ENCODE measurements around the gene PAPPA. TPM values are rescaled to one million over a fixed set of nuclear protein-coding genes. Genes with fewer than 3 reads are reported as not detected.

The PAPPA gene
- polyA plus RNA-seq, 1 experiment, result 39.9 TPM

GRCh38 chr9:116250891-116251290, 97.3 kb downstream of the PAPPA start:
- POLR2A ChIA-PET, result no interaction called here
- Histone ChIP-seq H3K36me3 (ENCODE audit: control insufficient read depth, insufficient read depth, low read length) (peaks cover 5% of the 10 kb centered on the region), H3K27me3 (ENCODE audit: control insufficient read depth, insufficient read depth, low read length) (no peaks in the 10 kb centered on the region), H3K4me3 (ENCODE audit: low read depth, low read length) (no peak overlapping the region)
- CTCF ChIA-PET, result interaction anchor here (0.6 to 2.8 kb wide), 4 partner anchors 10 to 259 kb away, joined by 3 to 12 read pairs (median 4); no protein-coding TSS in a partner anchor
- no peak for TF ChIP-seq CTCF (IDR thresholded peaks at IDR 0.05; ENCODE audit: insufficient read depth, low read depth, low read length)
- no peak for DNase-seq (ENCODE audit: low read depth)

GRCh38 chr9:116251366-116251765, 97.8 kb downstream of the PAPPA start:
- peaks cover 5% of the 10 kb centered on the region for H3K36me3 ChIP-seq (ENCODE audit: control insufficient read depth, insufficient read depth, low read length)
- DNase-seq (ENCODE audit: low read depth), result no peak
- TF ChIP-seq CTCF (IDR thresholded peaks at IDR 0.05; ENCODE audit: insufficient read depth, low read depth, low read length), result no peak
- ChIA-PET POLR2A (no interaction called here), CTCF (interaction anchor here (1.5 to 2.8 kb wide), 2 partner anchors 10 kb away, joined by 4 to 12 read pairs; no protein-coding TSS in a partner anchor)
- H3K4me3 ChIP-seq (ENCODE audit: low read depth, low read length), result no peak overlapping the region
- no peaks in the 10 kb centered on the region for H3K27me3 ChIP-seq (ENCODE audit: control insufficient read depth, insufficient read depth, low read length)

- DNase-seq (ENCODE audit: low read depth), result no peak
- POLR2A ChIA-PET, result no interaction called here
- no peaks in the 10 kb centered on the region for H3K27me3 ChIP-seq (ENCODE audit: control insufficient read depth, insufficient read depth, low read length)
- no peak for TF ChIP-seq CTCF (IDR thresholded peaks at IDR 0.05; ENCODE audit: insufficient read depth, low read depth, low read length)
- CTCF ChIA-PET, result interaction anchor here (3.4 kb wide), 1 partner anchor 9 kb away, joined by 12 read pairs; no protein-coding TSS in a partner anchor
- H3K4me3 ChIP-seq (ENCODE audit: low read depth, low read length), result no peak overlapping the region
- H3K36me3 ChIP-seq (ENCODE audit: control insufficient read depth, insufficient read depth, low read length), result 0 out of 2 replicates have a peak, but pooled peaks cover 1% of the 10 kb centered on the region
Measured at GRCh38 chr9:116260531-116260930, 106.9 kb downstream of the PAPPA start.

- ChIA-PET CTCF (interaction anchor here (0.7 to 3.4 kb wide), 2 partner anchors 11 to 41 kb away, joined by 3 to 12 read pairs; no protein-coding TSS in a partner anchor), POLR2A (no interaction called here)
- no peak for TF ChIP-seq CTCF (IDR thresholded peaks at IDR 0.05; ENCODE audit: insufficient read depth, low read depth, low read length)
- H3K27me3 ChIP-seq (ENCODE audit: control insufficient read depth, insufficient read depth, low read length), result no peaks in the 10 kb centered on the region
- no peak for DNase-seq (ENCODE audit: low read depth)
- H3K4me3 ChIP-seq (ENCODE audit: low read depth, low read length), result no peak overlapping the region
- 0 out of 2 replicates have a peak, but pooled peaks cover 1% of the 10 kb centered on the region for H3K36me3 ChIP-seq (ENCODE audit: control insufficient read depth, insufficient read depth, low read length)
Measured at GRCh38 chr9:116262448-116262847, 108.9 kb downstream of the PAPPA start.

GRCh38 chr9:116264361-116264760, 110.8 kb downstream of the PAPPA start:
- ChIA-PET POLR2A (no interaction called here), CTCF (interaction anchor here (0.8 kb wide), 1 partner anchor 542 kb away, joined by 3 read pairs; no protein-coding TSS in a partner anchor)
- H3K4me3 ChIP-seq (ENCODE audit: low read depth, low read length), result no peak overlapping the region
- no peaks in the 10 kb centered on the region for H3K27me3 ChIP-seq (ENCODE audit: control insufficient read depth, insufficient read depth, low read length)
- TF ChIP-seq CTCF (IDR thresholded peaks at IDR 0.05; ENCODE audit: insufficient read depth, low read depth, low read length), result no peak
- H3K36me3 ChIP-seq (ENCODE audit: control insufficient read depth, insufficient read depth, low read length), result 0 out of 2 replicates have a peak, but pooled peaks cover 1% of the 10 kb centered on the region
- DNase-seq (ENCODE audit: low read depth), result no peak

Measured in BJ (cell line).